Activated naive CD4-positive, alpha-beta T cell treated with anti-CD3 and anti-CD28 coated beads for 36 hours (primary cell): Measurements from ENCODE around the gene HDGFL3. TPM values are rescaled to one million over a fixed set of nuclear protein-coding genes. Genes with fewer than 3 reads are reported as not detected.
"Not testable (repeated sequence)": the region's sequence is repeated elsewhere in the genome, so short reads cannot be mapped to it uniquely, and the experiment has no call there.

Experiments
- CTCF ChIA-PET: fragments of 350-600 bp; sonication (Branson Sonifier 250); formaldehyde crosslinking; loops from one replicate; lab custom pipeline; 2021; ENCODE audit warnings: antibody characterized with exemption; lab: Charles Lee
- DNase-seq: peaks from one replicate; pipeline ENCODE4 v3.0.0-alpha.2; 2020
- H3K27ac Mint-ChIP-seq: one replicate; pipeline ENCODE4 v1.8.0; 2021; ENCODE audit warnings: mild to moderate bottlenecking, mixed read lengths
- H3K27me3 Mint-ChIP-seq: one replicate; pipeline ENCODE4 v1.8.0; 2021; ENCODE audit warnings: low read depth, mixed read lengths
- H3K36me3 Mint-ChIP-seq: one replicate; pipeline ENCODE4 v1.8.0; 2021; ENCODE audit warnings: low read depth, mixed read lengths
- H3K4me1 Mint-ChIP-seq: one replicate; pipeline ENCODE4 v1.8.0; 2021; ENCODE audit warnings: low read depth, mixed read lengths
- H3K4me3 Mint-ChIP-seq: one replicate; pipeline ENCODE4 v1.8.0; 2021; ENCODE audit warnings: mild to moderate bottlenecking, moderate library complexity, mixed read lengths
- H3K9me3 Mint-ChIP-seq: one replicate; pipeline ENCODE4 v1.8.0; 2021; ENCODE audit warnings: mixed read lengths
- intact Hi-C: fragments of 100-400 bp; cut with micrococcal nuclease; formaldehyde crosslinking; loops from one replicate; pipeline ENCODE4 v1.15.1; 2023
- total RNA-seq, 2 experiments: library from RNA; stranded (reverse); gene quantifications; one replicate each; pipeline ENCODE4 v1.2.3, GENCODE V29; 2021

Gene HDGFL3
- total RNA-seq: 1 to 10 TPM; 5.9 to 8.1 TPM

GRCh38 chr15:83207660-83208366 is at the start of gene HDGFL3:
Gene HDGFL3, minus strand, starts transcription at chr15:83207823. Its CDS starts 409 bp downstream, at chr15:83207414.
- Mint-ChIP-seq H3K27me3 (peaks cover 25% of the 10 kb centered on the region), H3K27ac (peak within 1 kb of the TSS; percentile 47), H3K4me3 (peak within 1 kb of the TSS; percentile 70), H3K9me3 (no peaks in the 10 kb centered on the region), H3K36me3 (peaks cover 3% of the 10 kb centered on the region), H3K4me1 (peaks cover 3% of the 10 kb centered on the region)
- DNase-seq: peak; percentile 36
- intact Hi-C loops: loop anchor here (1.0 to 5.0 kb wide), 4 partner anchors 9 to 197 kb away; partner anchors contain the start of genes C15orf40 and TM6SF1
- CTCF ChIA-PET: interaction anchor here (0.5 to 1.2 kb wide), 2 partner anchors 114 to 197 kb away, joined by 3 to 4 read pairs; partner anchors contain the start of gene C15orf40

- CTCF ChIA-PET: interaction anchor here (1.2 kb wide), 1 partner anchor 22 kb away, joined by 3 read pairs; no protein-coding TSS in a partner anchor
- intact Hi-C loops: no loop called here
- Mint-ChIP-seq H3K27ac (no peak overlapping the region), H3K4me3 (no peak overlapping the region), H3K4me1 (no peaks in the 10 kb centered on the region), H3K27me3 (peaks cover 32% of the 10 kb centered on the region), H3K36me3 (no peaks in the 10 kb centered on the region), H3K9me3 (no peaks in the 10 kb centered on the region)
- DNase-seq: no peak
Measured at GRCh38 chr15:83250781-83251180, 43.2 kb upstream of the HDGFL3 start.

DNA sequence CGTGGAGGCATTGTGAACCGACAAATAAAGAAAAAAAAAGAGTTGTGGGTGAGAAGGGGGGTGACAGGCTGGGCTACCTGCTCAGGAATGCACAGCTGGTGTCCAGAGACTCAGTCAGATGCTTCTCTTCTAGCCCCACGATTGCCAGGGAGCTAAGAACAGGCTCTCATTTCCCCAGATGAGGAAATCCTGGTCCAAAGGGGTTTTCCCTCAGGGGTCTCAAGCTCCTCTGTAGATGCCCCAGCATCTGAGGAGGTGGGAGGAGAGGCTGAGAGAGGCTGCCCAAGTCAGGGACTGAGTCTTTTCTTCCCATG is 41.4 kb upstream of the HDGFL3 start:
- Mint-ChIP-seq H3K4me1 (no peaks in the 10 kb centered on the region), H3K27ac (no peak overlapping the region), H3K27me3 (peaks cover 43% of the 10 kb centered on the region), H3K36me3 (no peaks in the 10 kb centered on the region), H3K9me3 (no peaks in the 10 kb centered on the region), H3K4me3 (no peak overlapping the region)
- DNase-seq: no peak
- CTCF ChIA-PET: interaction anchor here (0.6 to 3.3 kb wide), 16 partner anchors 9 to 908 kb away, joined by 3 to 40 read pairs (median 4); no protein-coding TSS in a partner anchor
- intact Hi-C loops: loop anchor here (10.0 kb wide), 1 partner anchor 786 kb away; no protein-coding TSS in a partner anchor

GRCh38 chr15:83248151-83249029 is 40.8 kb upstream of the HDGFL3 start:
- Mint-ChIP-seq H3K27ac (no peak overlapping the region), H3K36me3 (no peaks in the 10 kb centered on the region), H3K4me1 (no peaks in the 10 kb centered on the region), H3K4me3 (no peak overlapping the region), H3K27me3 (peaks cover 46% of the 10 kb centered on the region), H3K9me3 (no peaks in the 10 kb centered on the region)
- CTCF ChIA-PET: interaction anchor here (0.6 to 3.3 kb wide), 23 partner anchors 10 to 1226 kb away, joined by 3 to 40 read pairs (median 4); partner anchors contain the start of gene SH3GL3
- intact Hi-C loops: loop anchor here (1.0 to 10.0 kb wide), 4 partner anchors 132 to 786 kb away; no protein-coding TSS in a partner anchor
- DNase-seq: peak; percentile 24

GRCh38 chr15:83243634-83244033 is 36.0 kb upstream of the HDGFL3 start:
- Mint-ChIP-seq H3K27me3 (peaks cover 41% of the 10 kb centered on the region), H3K36me3 (no peaks in the 10 kb centered on the region), H3K4me3 (no peak overlapping the region), H3K9me3 (peaks cover 2% of the 10 kb centered on the region), H3K4me1 (no peaks in the 10 kb centered on the region), H3K27ac (no peak overlapping the region)
- CTCF ChIA-PET: interaction anchor here (0.6 to 1.1 kb wide), 2 partner anchors 318 to 329 kb away, joined by 3 to 5 read pairs; no protein-coding TSS in a partner anchor
- DNase-seq: no peak
- intact Hi-C loops: loop anchor here (10.0 kb wide), 1 partner anchor 791 kb away; no protein-coding TSS in a partner anchor

DNA sequence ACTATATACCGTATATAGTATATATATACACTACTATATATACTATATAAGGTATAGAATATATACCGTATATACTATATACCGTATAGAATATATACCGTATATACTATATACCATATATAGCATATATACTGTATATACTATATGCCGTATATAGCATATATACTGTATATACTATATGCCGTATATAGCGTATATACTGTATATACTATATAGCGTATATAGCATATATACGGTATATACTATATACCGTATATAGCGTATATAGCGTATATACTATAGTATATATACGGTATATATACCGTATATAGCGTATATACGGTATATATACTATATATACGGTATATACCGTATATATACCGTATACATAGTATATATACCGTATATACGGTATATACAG is 22.6 kb upstream of the HDGFL3 start:
- CTCF ChIA-PET: no interaction called here
- DNase-seq: no peak
- no peaks in the 10 kb centered on the region for H3K4me1 Mint-ChIP-seq
- no peak overlapping the region for H3K4me3 Mint-ChIP-seq
- H3K9me3 Mint-ChIP-seq: no peaks in the 10 kb centered on the region
- intact Hi-C loops: no loop called here
- H3K27ac Mint-ChIP-seq: no peak overlapping the region
- H3K27me3 Mint-ChIP-seq: peaks cover 9% of the 10 kb centered on the region
- no peaks in the 10 kb centered on the region for H3K36me3 Mint-ChIP-seq

DNA sequence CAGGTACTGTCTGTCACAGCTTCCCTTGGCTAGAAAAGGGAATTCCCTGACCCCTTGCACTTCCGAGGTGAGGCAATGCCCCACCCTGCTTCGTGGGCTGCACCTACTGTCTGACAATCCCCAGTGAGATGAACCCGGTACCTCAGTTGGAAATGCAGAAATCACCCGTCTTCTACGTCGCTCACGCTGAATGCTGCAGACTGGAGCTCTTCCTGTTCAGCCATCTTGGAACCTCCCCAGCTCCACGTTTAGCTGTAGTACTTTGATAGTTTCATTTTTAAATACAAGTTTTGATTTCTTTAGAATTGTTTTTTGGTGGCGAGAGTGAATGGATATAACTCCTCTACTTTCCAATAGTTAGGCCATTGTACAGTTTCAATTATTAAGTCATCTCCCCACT is 17.8 kb upstream of the HDGFL3 start:
- CTCF ChIA-PET: interaction anchor here (1.2 kb wide), 1 partner anchor 22 kb away, joined by 3 read pairs; no protein-coding TSS in a partner anchor

GRCh38 chr15:83221781-83222180 is 14.2 kb upstream of the HDGFL3 start:
- H3K4me1 Mint-ChIP-seq, H3K36me3 Mint-ChIP-seq, intact Hi-C loops, DNase-seq, H3K27ac Mint-ChIP-seq, CTCF ChIA-PET, H3K9me3 Mint-ChIP-seq, H3K4me3 Mint-ChIP-seq: not testable (repeated sequence)
- H3K27me3 Mint-ChIP-seq: peaks cover 18% of the 10 kb centered on the region

More for the DNA sequence above, 17.8 kb upstream of the HDGFL3 start:
- no peaks in the 10 kb centered on the region for H3K4me1 Mint-ChIP-seq
- H3K27ac Mint-ChIP-seq: no peak overlapping the region
- peaks cover 4% of the 10 kb centered on the region for H3K27me3 Mint-ChIP-seq
- intact Hi-C loops: no loop called here
- H3K36me3 Mint-ChIP-seq: no peaks in the 10 kb centered on the region
- no peak overlapping the region for H3K4me3 Mint-ChIP-seq
- H3K9me3 Mint-ChIP-seq: no peaks in the 10 kb centered on the region
- DNase-seq: no peak

- CTCF ChIA-PET: no interaction called here
- DNase-seq: no peak
- Mint-ChIP-seq H3K4me3 (no peak overlapping the region), H3K27me3 (peaks cover 35% of the 10 kb centered on the region), H3K27ac (no peak overlapping the region), H3K36me3 (peaks cover 1% of the 10 kb centered on the region), H3K4me1 (no peaks in the 10 kb centered on the region), H3K9me3 (peaks cover 4% of the 10 kb centered on the region)
- intact Hi-C loops: no loop called here
Measured at GRCh38 chr15:83219026-83219425, 11.4 kb upstream of the HDGFL3 start.

- Mint-ChIP-seq H3K27me3 (peaks cover 42% of the 10 kb centered on the region), H3K9me3 (peaks cover 4% of the 10 kb centered on the region), H3K4me1 (no peaks in the 10 kb centered on the region), H3K27ac (no peak overlapping the region), H3K36me3 (peaks cover 1% of the 10 kb centered on the region), H3K4me3 (no peak overlapping the region)
- CTCF ChIA-PET: no interaction called here
- intact Hi-C loops: no loop called here
- DNase-seq: no peak
Measured at GRCh38 chr15:83215306-83215705, 7.7 kb upstream of the HDGFL3 start.

DNA sequence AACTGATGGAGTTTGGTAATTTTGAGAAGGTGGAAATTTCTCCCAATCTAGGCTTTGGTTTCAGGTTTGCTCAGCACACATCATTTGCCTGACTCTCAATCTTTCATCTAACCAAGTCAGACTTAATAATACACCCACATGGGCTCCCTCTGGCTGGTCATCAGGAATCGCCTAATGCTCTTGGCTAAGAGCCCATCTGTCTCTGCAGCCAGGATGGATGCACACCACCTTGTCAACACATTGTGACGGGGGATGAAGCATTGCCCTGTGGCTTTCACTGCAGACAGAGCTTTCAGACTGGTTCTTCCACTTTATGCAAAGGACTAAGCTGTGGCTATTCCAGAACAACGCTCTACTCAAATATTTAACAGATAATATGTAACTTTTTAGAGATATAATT is 3.0 kb upstream of the HDGFL3 start:
- no peak overlapping the region for H3K4me3 Mint-ChIP-seq
- intact Hi-C loops: no loop called here
- H3K27me3 Mint-ChIP-seq: peaks cover 31% of the 10 kb centered on the region
- no peak for DNase-seq
- CTCF ChIA-PET: interaction anchor here (0.6 to 1.1 kb wide), 2 partner anchors 68 to 197 kb away, joined by 4 read pairs; no protein-coding TSS in a partner anchor
- peaks cover 4% of the 10 kb centered on the region for H3K9me3 Mint-ChIP-seq
- H3K4me1 Mint-ChIP-seq: peaks cover 3% of the 10 kb centered on the region
- peaks cover 3% of the 10 kb centered on the region for H3K36me3 Mint-ChIP-seq
- H3K27ac Mint-ChIP-seq: no peak overlapping the region

GRCh38 chr15:83209333-83209732 is 1.7 kb upstream of the HDGFL3 start:
- Mint-ChIP-seq H3K36me3 (peaks cover 3% of the 10 kb centered on the region), H3K4me1 (peaks cover 3% of the 10 kb centered on the region), H3K4me3 (no peak overlapping the region), H3K27me3 (peaks cover 26% of the 10 kb centered on the region), H3K27ac (no peak overlapping the region), H3K9me3 (no peaks in the 10 kb centered on the region)
- CTCF ChIA-PET: interaction anchor here (1.1 kb wide), 1 partner anchor 195 kb away, joined by 4 read pairs; no protein-coding TSS in a partner anchor
- DNase-seq: no peak
- intact Hi-C loops: loop anchor here (5.0 kb wide), 1 partner anchor 102 kb away; the partner anchor contains the start of gene TM6SF1
